MCF 10A (cell line): ENCODE data around the gene SLC35E2B. TPM values are rescaled to one million over a fixed set of nuclear protein-coding genes. Genes with fewer than 3 reads are reported as not detected.
"Not testable (repeated sequence)": the region's sequence is repeated elsewhere in the genome, so short reads cannot be mapped to it uniquely, and the experiment has no call there.

Experiments
- BruUV-seq: library from RNA; stranded (reverse); fragments of 400-500 nt; replicated peaks from 2 replicates; lab custom pipeline; 2021; lab: Mats Ljungman, UMichigan
- CTCF ChIA-PET: fragments of 300-600 bp; sonication (Branson Sonifier 250); formaldehyde crosslinking; extraction: SDS; loops from one replicate; lab custom pipeline; 2021; ENCODE audit warnings: antibody characterized with exemption, inconsistent platforms; lab: Yijun Ruan, JAX
- POLR2A ChIA-PET: fragments of 300-600, 350-650 bp; sonication (Branson Sonifier 250); formaldehyde crosslinking; extraction: SDS; loops from one replicate; lab custom pipeline; 2020; ENCODE audit warnings: antibody characterized with exemption, inconsistent platforms; lab: Yijun Ruan, JAX
- DNase-seq: peaks from one replicate; pipeline ENCODE4 v3.0.0-alpha.2; 2018; ENCODE audit not compliant: unreplicated experiment
- H3K27ac Mint-ChIP-seq: one replicate; pipeline ENCODE4 v1.8.0; 2022; ENCODE audit warnings: mild to moderate bottlenecking, low read depth, mixed read lengths; ENCODE audit not compliant: unreplicated experiment
- H3K27me3 Mint-ChIP-seq: one replicate; pipeline ENCODE4 v1.8.0; 2022; ENCODE audit warnings: mixed read lengths; ENCODE audit not compliant: insufficient read depth, unreplicated experiment
- H3K36me3 Mint-ChIP-seq: one replicate; pipeline ENCODE4 v1.8.0; 2022; ENCODE audit warnings: mild to moderate bottlenecking, moderate library complexity, mixed read lengths; ENCODE audit not compliant: insufficient read depth, unreplicated experiment
- H3K4me1 Mint-ChIP-seq: one replicate; pipeline ENCODE4 v1.8.0; 2022; ENCODE audit warnings: mixed read lengths; ENCODE audit not compliant: insufficient read depth, unreplicated experiment
- H3K4me3 Mint-ChIP-seq: one replicate; pipeline ENCODE4 v1.8.0; 2022; ENCODE audit warnings: mild to moderate bottlenecking, moderate library complexity, mixed read lengths; ENCODE audit not compliant: unreplicated experiment
- H3K9me3 Mint-ChIP-seq: one replicate; pipeline ENCODE4 v1.8.0; 2022; ENCODE audit warnings: mixed read lengths; ENCODE audit not compliant: unreplicated experiment
- CTCF ChIP-seq: fragments of 200-600 bp; IDR thresholded peaks from one replicate; pipeline ENCODE4 v1.8.0; 2022; ENCODE audit warnings: antibody characterized with exemption, mild to moderate bottlenecking; ENCODE audit not compliant: unreplicated experiment
- intact Hi-C: fragments of 100-400 bp; cut with micrococcal nuclease; formaldehyde crosslinking; loops from 2 replicates; pipeline ENCODE4 v1.14.1; 2022
- total RNA-seq: library from RNA; stranded (reverse); gene quantifications from 2 replicates; pipeline ENCODE4 v1.2.3, GENCODE V29; 2022

The SLC35E2B gene
- total RNA-seq, 1 experiment from 2014 or later, result 35.4 TPM

- POLR2A ChIA-PET, result not testable (repeated sequence)
These were observed 58.0 kb downstream of the SLC35E2B start for GRCh38 chr1:1634613-1635012.

GRCh38 chr1:1633409-1633808 lies 59.2 kb downstream of the SLC35E2B start:
- H3K36me3 Mint-ChIP-seq, H3K27ac Mint-ChIP-seq, H3K27me3 Mint-ChIP-seq, CTCF ChIA-PET, H3K4me3 Mint-ChIP-seq, H3K9me3 Mint-ChIP-seq, H3K4me1 Mint-ChIP-seq, BruUV-seq, intact Hi-C loops, DNase-seq, POLR2A ChIA-PET: not testable (repeated sequence)

More at GRCh38 chr1:1634613-1635012, 58.0 kb downstream of the SLC35E2B start:
- DNase-seq, H3K27me3 Mint-ChIP-seq, H3K27ac Mint-ChIP-seq, H3K4me1 Mint-ChIP-seq, BruUV-seq, H3K36me3 Mint-ChIP-seq, CTCF ChIA-PET, H3K4me3 Mint-ChIP-seq, intact Hi-C loops, H3K9me3 Mint-ChIP-seq: not testable (repeated sequence)

GRCh38 chr1:1631782-1632420 lies 60.7 kb downstream of the SLC35E2B start, which contains the start of gene MMP23B:
Gene MMP23B, plus strand, starts transcription at chr1:1632173. Its CDS starts 46 bp downstream, at chr1:1632219.
- POLR2A ChIA-PET, result no interaction called here
- no TSS peak for BruUV-seq
- H3K36me3 Mint-ChIP-seq, result no peaks in the 10 kb centered on the region
- TF ChIP-seq CTCF, result no peak
- intact Hi-C loops, result no loop called here
- H3K4me1 Mint-ChIP-seq, result no peaks in the 10 kb centered on the region
- CTCF ChIA-PET, result no interaction called here
- H3K9me3 Mint-ChIP-seq, result no peaks in the 10 kb centered on the region
- H3K27me3 Mint-ChIP-seq, result no peaks in the 10 kb centered on the region
- no peak within 1 kb of the TSS for H3K4me3 Mint-ChIP-seq
- H3K27ac Mint-ChIP-seq, result no peak within 1 kb of the TSS
- DNase-seq, result no peak

- no peaks in the 10 kb centered on the region for H3K4me1 Mint-ChIP-seq
- intact Hi-C loops, result no loop called here
- H3K27me3 Mint-ChIP-seq, result no peaks in the 10 kb centered on the region
- no peak for DNase-seq
- ChIA-PET POLR2A (interaction anchor here (0.6 kb wide), 1 partner anchor 174 kb away, joined by 5 read pairs; no protein-coding TSS in a partner anchor), CTCF (no interaction called here)
- H3K9me3 Mint-ChIP-seq, result no peaks in the 10 kb centered on the region
- TF ChIP-seq CTCF, result no peak
- H3K36me3 Mint-ChIP-seq, result no peaks in the 10 kb centered on the region
- H3K27ac Mint-ChIP-seq, result no peak overlapping the region
- no TSS peak for BruUV-seq
- H3K4me3 Mint-ChIP-seq, result no peak overlapping the region
These were observed 61.4 kb downstream of the SLC35E2B start for GRCh38 chr1:1630965-1631781.
